Activated CD4-positive, alpha-beta T cell treated with anti-CD3 and anti-CD28 coated beads for 36 hours (primary cell): ENCODE results near the gene SCG5. TPM values are rescaled to one million over a fixed set of nuclear protein-coding genes. Genes with fewer than 3 reads are reported as not detected.

ENCODE experiments used
- ATAC-seq: fragments of 200-7000 bp; cut with Tn5 transposase; one replicate; pipeline ENCODE4 v1.10.0; 2021; ENCODE audit warnings: mild to moderate bottlenecking, moderate library complexity
- CTCF ChIA-PET: fragments of 350-600 bp; sonication (Branson Sonifier 250); formaldehyde crosslinking; loops from one replicate; lab custom pipeline; 2021; ENCODE audit warnings: antibody characterized with exemption; lab: Charles Lee
- POLR2A ChIA-PET: fragments of 350-600 bp; sonication (Branson Sonifier 250); formaldehyde crosslinking; loops from one replicate; lab custom pipeline; 2021; ENCODE audit warnings: antibody characterized with exemption, inconsistent platforms; lab: Charles Lee
- DNase-seq: peaks from one replicate; pipeline ENCODE4 v3.0.0-alpha.2; 2020
- H3K27ac Mint-ChIP-seq: one replicate; pipeline ENCODE4 v1.8.0; 2021; ENCODE audit warnings: mixed read lengths
- H3K27me3 Mint-ChIP-seq: one replicate; pipeline ENCODE4 v1.8.0; 2021; ENCODE audit warnings: mixed read lengths
- H3K36me3 Mint-ChIP-seq: one replicate; pipeline ENCODE4 v1.8.0; 2021; ENCODE audit warnings: low read depth, mixed read lengths
- H3K4me1 Mint-ChIP-seq: one replicate; pipeline ENCODE4 v1.8.0; 2021; ENCODE audit warnings: mixed read lengths
- H3K4me3 Mint-ChIP-seq: one replicate; pipeline ENCODE4 v1.8.0; 2021; ENCODE audit warnings: mild to moderate bottlenecking, moderate library complexity, mixed read lengths
- H3K9me3 Mint-ChIP-seq: one replicate; pipeline ENCODE4 v1.8.0; 2021; ENCODE audit warnings: low read depth, mixed read lengths
- intact Hi-C, 2 experiments: fragments of 100-400 bp; cut with DNase I in 1 of 2; cut with micrococcal nuclease in 1 of 2; formaldehyde crosslinking; loops; one replicate each; pipeline versions ENCODE4 v1.14.2 to v1.15.1; 2022 to 2024; cut with DNase I, micrococcal nuclease
- total RNA-seq, 2 experiments: library from RNA; stranded (reverse); gene quantifications; one replicate each; pipeline ENCODE4 v1.2.3, GENCODE V29; 2021

The SCG5 gene
- total RNA-seq, 2 experiments from 2014 or later = 0.91 to 1.2 TPM

DNA sequence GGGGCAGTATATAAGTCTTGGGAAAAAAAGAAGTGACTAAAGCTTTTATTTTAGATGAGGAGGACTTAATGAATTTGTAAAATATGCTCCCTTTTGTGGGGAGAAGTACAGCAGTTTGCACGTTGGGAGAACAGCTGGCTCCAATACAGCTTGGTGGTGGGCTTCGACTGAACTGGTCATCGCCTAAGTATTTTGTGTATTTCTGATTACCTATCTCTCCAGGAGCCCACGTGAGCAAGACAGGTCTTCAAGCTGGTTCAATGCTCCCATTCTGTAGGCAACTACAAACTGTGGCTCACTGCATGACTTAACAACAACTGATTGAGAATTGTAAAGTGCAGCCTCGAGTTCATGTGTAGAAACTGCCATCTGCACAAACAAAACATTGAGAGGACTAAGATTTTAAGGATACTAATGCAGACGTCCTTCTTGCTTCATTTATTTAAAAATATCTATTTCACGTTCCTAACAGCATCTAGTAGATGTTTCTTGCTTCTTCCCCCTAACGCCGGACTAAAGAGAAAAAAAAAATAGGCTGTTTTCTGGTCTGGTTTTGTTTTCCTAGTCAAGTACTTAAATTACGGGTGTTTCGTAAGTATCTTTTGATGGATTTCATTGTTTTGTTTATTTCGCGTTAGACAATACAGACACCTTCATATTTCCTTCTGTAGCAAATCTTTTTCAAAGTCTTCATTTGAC is 74.9 kb downstream of the SCG5 start:
- POLR2A ChIA-PET = no interaction called here
- no peaks in the 10 kb centered on the region for H3K36me3 Mint-ChIP-seq
- CTCF ChIA-PET = interaction anchor here (1.1 kb wide), 1 partner anchor 27 kb away, joined by 4 read pairs; no protein-coding TSS in a partner anchor
- no peak overlapping the region for H3K4me3 Mint-ChIP-seq
- intact Hi-C loops = no loop called here
- ATAC-seq = no peak
- no peaks in the 10 kb centered on the region for H3K9me3 Mint-ChIP-seq
- peaks cover 11% of the 10 kb centered on the region for H3K4me1 Mint-ChIP-seq
- H3K27me3 Mint-ChIP-seq = peaks cover 67% of the 10 kb centered on the region
- H3K27ac Mint-ChIP-seq = no peak overlapping the region
- no peak for DNase-seq

DNA sequence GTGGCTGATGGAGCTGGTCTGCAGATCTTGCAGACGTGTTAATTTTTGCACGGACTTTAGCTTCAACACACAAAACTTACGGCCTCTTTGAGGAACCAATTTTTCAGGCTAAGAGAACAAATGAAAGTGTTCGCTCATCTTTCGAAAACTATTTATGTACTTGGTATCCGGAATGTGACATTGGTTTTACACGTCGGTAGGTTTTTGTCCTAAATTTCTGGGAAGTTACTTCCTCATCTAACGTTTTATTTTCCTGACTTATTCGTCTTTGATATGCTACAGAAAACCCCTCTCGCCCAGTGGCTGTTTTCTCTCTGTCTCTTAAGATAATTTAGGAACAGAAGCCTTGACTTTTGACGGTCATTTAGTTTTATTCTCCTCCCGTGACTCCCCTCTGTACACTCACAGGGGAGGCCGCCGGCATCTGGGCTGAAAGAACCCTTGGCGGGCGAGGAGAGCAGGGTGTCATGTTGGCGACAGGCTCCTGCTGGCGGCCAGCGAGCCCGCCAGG is 75.5 kb downstream of the SCG5 start:
- H3K4me3 Mint-ChIP-seq = no peak overlapping the region
- DNase-seq = peak; percentile 4
- H3K4me1 Mint-ChIP-seq = peaks cover 11% of the 10 kb centered on the region
- H3K27ac Mint-ChIP-seq = no peak overlapping the region
- H3K36me3 Mint-ChIP-seq = no peaks in the 10 kb centered on the region
- POLR2A ChIA-PET = no interaction called here
- no peaks in the 10 kb centered on the region for H3K9me3 Mint-ChIP-seq
- no peak for ATAC-seq
- CTCF ChIA-PET = no interaction called here
- peaks cover 63% of the 10 kb centered on the region for H3K27me3 Mint-ChIP-seq
- intact Hi-C loops = no loop called here

DNA sequence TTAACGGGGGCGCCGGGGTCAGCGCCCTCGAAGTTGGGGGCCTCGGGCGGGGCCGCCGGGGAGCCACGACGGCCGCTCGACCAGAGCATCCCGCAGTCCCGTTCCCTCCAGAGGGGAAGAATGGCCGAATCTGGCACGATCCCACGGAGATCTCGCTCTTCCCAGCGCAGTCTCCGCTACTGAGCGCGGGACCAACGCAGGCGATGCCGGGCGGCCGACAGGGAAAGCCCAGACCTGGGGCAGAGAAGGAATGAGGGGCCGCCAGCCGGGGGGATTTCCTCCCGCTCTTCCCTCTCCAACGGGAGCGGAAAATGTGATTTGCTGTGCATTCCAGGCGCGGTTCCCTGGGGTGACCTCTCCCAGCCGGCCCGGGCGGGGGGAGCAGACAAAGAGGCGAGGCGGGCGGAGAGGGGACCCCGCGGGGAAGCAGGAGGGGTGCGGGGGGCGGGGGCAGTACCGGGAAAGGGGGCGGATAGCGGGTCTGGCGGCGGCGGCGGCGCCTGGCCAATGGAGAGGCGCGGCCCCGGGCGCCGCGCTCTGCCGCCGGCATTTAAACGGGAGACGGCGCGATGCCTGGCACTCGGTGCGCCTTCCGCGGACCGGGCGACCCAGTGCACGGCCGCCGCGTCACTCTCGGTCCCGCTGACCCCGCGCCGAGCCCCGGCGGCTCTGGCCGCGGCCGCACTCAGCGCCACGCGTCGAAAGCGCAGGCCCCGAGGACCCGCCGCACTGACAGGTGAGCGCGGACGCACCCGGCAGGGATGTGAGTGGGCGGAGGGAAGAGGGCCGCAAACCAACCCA is 76.1 kb downstream of the SCG5 start, which contains the start of gene GREM1:
TSS of gene GREM1 (plus strand) at position 579 of the 801 bp plus-strand sequence. CDS start 12,687 bp downstream, outside the sequence.
- Mint-ChIP-seq H3K9me3 (no peaks in the 10 kb centered on the region), H3K4me3 (no peak within 1 kb of the TSS)

DNA sequence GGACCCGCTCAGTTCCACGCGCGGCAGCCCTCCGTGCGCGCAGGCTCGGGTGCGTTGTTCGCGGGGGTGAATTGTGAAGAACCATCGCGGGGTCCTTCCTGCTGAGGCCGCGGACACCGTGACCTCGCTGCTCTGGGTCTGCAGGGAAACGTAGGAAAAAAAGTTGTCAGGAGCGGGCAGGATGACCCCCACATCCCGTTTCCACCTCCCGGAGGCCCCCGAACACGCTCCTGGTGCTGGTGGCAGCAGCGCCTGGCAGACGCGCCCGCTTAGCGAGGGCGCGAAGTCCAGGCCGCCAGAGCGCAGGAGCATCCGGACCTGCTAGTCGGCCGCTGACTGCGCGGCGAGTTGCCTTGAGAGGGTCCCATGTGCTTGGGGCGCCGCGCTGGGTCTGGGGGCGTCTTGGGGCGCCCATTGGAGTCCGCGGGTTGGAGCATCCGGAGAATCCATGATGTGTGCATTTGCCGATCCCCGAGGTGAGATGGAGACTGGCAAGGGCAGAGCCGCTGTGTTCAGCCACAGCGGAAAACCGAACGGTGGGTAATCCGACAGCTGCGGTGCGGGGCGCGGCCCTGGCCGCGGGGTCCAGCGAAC is 76.8 kb downstream of the SCG5 start:
- Mint-ChIP-seq H3K9me3 (no peaks in the 10 kb centered on the region), H3K36me3 (no peaks in the 10 kb centered on the region), H3K4me1 (peaks cover 15% of the 10 kb centered on the region), H3K27me3 (peaks cover 69% of the 10 kb centered on the region), H3K4me3 (no peak overlapping the region), H3K27ac (no peak overlapping the region)
- DNase-seq (peak; percentile 7), ATAC-seq (no peak)
- ChIA-PET POLR2A (no interaction called here), CTCF (no interaction called here)
- intact Hi-C loops = no loop called here

More for the DNA sequence above, 76.1 kb downstream of the SCG5 start, which contains the start of gene GREM1:
- ATAC-seq (no peak), DNase-seq (peak; percentile 12)
- Mint-ChIP-seq H3K36me3 (no peaks in the 10 kb centered on the region), H3K4me1 (peaks cover 11% of the 10 kb centered on the region), H3K27ac (no peak within 1 kb of the TSS), H3K27me3 (peaks cover 68% of the 10 kb centered on the region)
- intact Hi-C loops = no loop called here
- POLR2A ChIA-PET = no interaction called here
- CTCF ChIA-PET = no interaction called here

- peaks cover 64% of the 10 kb centered on the region for H3K27me3 Mint-ChIP-seq
- no peak overlapping the region for H3K27ac Mint-ChIP-seq
- DNase-seq = peak; percentile 17
- no peaks in the 10 kb centered on the region for H3K36me3 Mint-ChIP-seq
- no peak overlapping the region for H3K4me3 Mint-ChIP-seq
- POLR2A ChIA-PET = no interaction called here
- no peak for ATAC-seq
- intact Hi-C loops = no loop called here
- H3K4me1 Mint-ChIP-seq = peaks cover 20% of the 10 kb centered on the region
- CTCF ChIA-PET = no interaction called here
- H3K9me3 Mint-ChIP-seq = no peaks in the 10 kb centered on the region
Observed at GRCh38 chr15:32718821-32719716, 77.6 kb downstream of the SCG5 start.

GRCh38 chr15:32721596-32721995 is 80.1 kb downstream of the SCG5 start:
- ChIA-PET POLR2A (no interaction called here), CTCF (interaction anchor here (0.7 kb wide), 1 partner anchor 228 kb away, joined by 3 read pairs; no protein-coding TSS in a partner anchor)
- DNase-seq (no peak), ATAC-seq (no peak)
- intact Hi-C loops = no loop called here
- H3K36me3 Mint-ChIP-seq = no peaks in the 10 kb centered on the region
- peaks cover 19% of the 10 kb centered on the region for H3K4me1 Mint-ChIP-seq
- peaks cover 72% of the 10 kb centered on the region for H3K27me3 Mint-ChIP-seq
- H3K9me3 Mint-ChIP-seq = no peaks in the 10 kb centered on the region
- no peak overlapping the region for H3K4me3 Mint-ChIP-seq
- no peak overlapping the region for H3K27ac Mint-ChIP-seq

- intact Hi-C loops = no loop called here
- Mint-ChIP-seq H3K4me3 (no peak overlapping the region), H3K27ac (no peak overlapping the region), H3K9me3 (no peaks in the 10 kb centered on the region), H3K27me3 (peaks cover 70% of the 10 kb centered on the region), H3K4me1 (peaks cover 13% of the 10 kb centered on the region), H3K36me3 (no peaks in the 10 kb centered on the region)
- ATAC-seq = no peak
- DNase-seq = no peak
- ChIA-PET POLR2A (no interaction called here), CTCF (no interaction called here)
Observed at GRCh38 chr15:32722136-32722535, 80.6 kb downstream of the SCG5 start.

DNA sequence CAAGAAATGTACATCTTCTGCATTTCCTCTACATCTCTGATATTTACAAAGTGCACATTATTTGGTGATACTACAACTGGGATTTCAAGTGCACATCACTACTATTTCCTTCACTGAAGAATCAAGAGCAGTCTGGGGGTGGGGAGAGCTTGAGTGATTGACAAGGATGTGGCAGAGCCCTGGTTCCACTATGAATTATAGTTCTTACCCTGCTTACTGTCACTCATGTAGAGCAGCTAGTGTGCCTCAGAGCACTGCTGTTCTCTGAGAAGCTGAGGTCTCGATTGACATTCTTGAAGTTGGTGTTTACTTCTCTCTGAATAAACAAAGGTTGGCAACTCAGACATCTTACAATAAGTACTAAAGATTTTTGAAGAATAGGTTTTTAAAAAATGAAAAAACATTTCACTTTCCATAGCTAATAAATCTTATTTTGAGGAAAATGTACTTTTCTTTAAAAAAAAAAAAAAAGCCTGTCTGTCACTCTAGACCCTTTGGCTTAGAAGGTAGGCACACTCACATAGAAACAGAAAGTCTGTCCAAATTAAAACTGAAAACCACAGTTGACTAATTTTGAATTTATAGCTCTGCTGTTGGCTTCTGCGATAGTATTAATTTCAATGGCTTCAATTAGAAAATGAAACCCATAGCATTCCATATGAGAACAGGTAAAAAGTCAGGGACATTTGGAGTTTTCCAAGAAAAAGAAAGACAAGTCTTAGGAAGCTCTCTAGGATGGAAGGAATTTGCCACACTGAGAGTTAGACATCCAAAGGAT is 81.8 kb downstream of the SCG5 start:
- H3K4me3 Mint-ChIP-seq = no peak overlapping the region
- DNase-seq = peak; percentile 38
- intact Hi-C loops = no loop called here
- H3K4me1 Mint-ChIP-seq = peaks cover 13% of the 10 kb centered on the region
- POLR2A ChIA-PET = interaction anchor here (0.7 kb wide), 1 partner anchor 53 kb away, joined by 9 read pairs; no protein-coding TSS in a partner anchor
- H3K27ac Mint-ChIP-seq = no peak overlapping the region
- CTCF ChIA-PET = no interaction called here
- peaks cover 66% of the 10 kb centered on the region for H3K27me3 Mint-ChIP-seq
- no peaks in the 10 kb centered on the region for H3K9me3 Mint-ChIP-seq
- ATAC-seq = peak; percentile 94
- no peaks in the 10 kb centered on the region for H3K36me3 Mint-ChIP-seq

DNA sequence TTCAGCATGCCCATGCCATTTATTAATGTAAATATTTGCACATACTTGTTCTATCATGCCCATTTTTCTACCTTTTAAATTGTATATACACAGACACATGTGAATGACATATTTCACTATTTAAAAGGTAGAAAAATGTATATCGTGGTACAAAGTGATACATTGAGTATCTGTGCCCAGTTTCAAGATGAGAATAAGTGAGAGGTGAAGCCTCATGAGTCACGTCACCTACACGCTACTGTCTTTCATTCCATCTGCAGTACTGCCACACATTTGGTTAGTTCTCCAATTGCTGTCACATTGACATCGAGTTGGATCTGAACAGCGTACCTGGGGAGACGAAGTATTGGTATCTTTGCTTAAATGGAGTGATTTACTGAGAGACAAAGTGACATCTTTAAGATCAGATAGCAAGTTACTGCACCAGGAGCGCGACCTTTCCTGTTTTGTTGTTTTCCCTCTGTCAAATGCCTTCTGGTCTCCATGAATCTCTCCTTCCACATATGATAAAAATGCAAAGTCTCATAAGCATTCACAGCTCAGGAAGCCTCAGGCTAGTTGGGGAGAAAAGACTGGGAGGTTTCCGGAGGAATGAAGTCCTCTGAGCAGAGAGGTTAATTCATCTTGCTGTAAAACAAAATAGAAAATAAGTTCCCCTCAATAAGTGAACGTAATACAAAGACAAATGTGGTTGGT is 88.3 kb downstream of the SCG5 start:
- no peaks in the 10 kb centered on the region for H3K36me3 Mint-ChIP-seq
- intact Hi-C loops = no loop called here
- H3K27me3 Mint-ChIP-seq = peaks cover 60% of the 10 kb centered on the region
- peaks cover 11% of the 10 kb centered on the region for H3K4me1 Mint-ChIP-seq
- ATAC-seq (peak; percentile 81), DNase-seq (peak; percentile 10)
- H3K27ac Mint-ChIP-seq = no peak overlapping the region
- ChIA-PET POLR2A (no interaction called here), CTCF (no interaction called here)
- no peaks in the 10 kb centered on the region for H3K9me3 Mint-ChIP-seq
- no peak overlapping the region for H3K4me3 Mint-ChIP-seq
